IPS DF 4.7 (cell line): Measurements from ENCODE around the gene PDGFRB.

Source experiments
- DNase-seq: peaks from one replicate; pipeline ENCODE4 v3.0.0-alpha.2; 2013; ENCODE audit warnings: low spot score; ENCODE audit errors: extremely low read depth

Gene PDGFRB

GRCh38 chr5:150163547-150164059, 8.0 kb upstream of the PDGFRB start:
- no peak for DNase-seq

- no peak for DNase-seq
Measured at GRCh38 chr5:150163035-150163434, 7.4 kb upstream of the PDGFRB start.

- DNase-seq = no peak
Measured at GRCh38 chr5:150162142-150162513, 6.5 kb upstream of the PDGFRB start.

- no peak for DNase-seq
Measured at GRCh38 chr5:150161242-150162141, 5.8 kb upstream of the PDGFRB start.

DNA sequence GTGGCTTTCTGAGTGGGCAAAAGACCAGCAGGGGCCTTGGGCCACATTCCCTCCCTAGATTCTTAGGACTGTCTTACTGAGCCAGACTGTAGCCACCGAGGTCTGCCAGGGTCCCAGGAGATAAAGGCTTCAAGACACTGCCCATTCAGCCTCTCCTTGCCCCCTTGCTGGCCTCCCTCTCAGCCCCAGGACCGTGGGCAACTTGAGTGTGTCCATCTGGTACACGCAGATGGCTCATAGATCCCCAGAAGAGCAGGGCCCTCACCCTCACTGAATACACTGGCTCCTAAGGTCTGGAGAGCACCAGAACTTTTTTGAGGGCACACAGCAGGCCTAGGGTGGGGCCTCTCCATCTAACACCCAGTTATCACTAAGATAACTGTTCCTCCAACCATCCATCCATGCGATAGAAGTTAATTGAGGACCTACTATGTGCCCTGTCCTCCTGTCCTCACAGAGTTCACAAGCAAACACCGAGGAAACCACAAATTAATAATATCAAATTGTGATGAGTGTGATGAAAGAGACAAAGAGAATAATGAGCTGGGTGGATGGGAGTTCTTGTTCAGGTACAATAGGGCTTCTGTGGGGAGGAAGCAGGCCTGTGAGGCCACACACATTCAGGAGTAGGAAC, 4.9 kb upstream of the PDGFRB start:
- no peak for DNase-seq

- no peak for DNase-seq
Measured at GRCh38 chr5:150159741-150160179, 4.1 kb upstream of the PDGFRB start.

DNA sequence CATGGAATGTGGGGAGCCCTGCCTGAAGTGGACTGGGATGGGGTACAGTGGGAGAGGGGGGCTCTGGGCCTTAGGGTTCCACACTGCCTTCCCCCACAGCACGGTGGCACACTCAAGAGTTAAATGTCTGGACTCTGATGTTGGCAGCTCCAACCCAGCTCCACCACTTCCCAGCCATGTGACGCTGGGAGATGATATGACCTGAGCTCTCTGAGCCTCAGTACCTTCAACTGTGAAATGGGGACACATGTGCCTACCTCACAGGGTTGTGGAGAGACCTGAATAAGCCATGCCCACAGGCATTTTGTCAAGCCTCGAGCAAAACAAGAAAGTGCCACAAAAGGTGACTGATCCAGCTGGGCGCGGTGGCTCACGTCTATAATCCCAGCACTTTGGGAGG, 3.4 kb upstream of the PDGFRB start:
- no peak for DNase-seq

DNA sequence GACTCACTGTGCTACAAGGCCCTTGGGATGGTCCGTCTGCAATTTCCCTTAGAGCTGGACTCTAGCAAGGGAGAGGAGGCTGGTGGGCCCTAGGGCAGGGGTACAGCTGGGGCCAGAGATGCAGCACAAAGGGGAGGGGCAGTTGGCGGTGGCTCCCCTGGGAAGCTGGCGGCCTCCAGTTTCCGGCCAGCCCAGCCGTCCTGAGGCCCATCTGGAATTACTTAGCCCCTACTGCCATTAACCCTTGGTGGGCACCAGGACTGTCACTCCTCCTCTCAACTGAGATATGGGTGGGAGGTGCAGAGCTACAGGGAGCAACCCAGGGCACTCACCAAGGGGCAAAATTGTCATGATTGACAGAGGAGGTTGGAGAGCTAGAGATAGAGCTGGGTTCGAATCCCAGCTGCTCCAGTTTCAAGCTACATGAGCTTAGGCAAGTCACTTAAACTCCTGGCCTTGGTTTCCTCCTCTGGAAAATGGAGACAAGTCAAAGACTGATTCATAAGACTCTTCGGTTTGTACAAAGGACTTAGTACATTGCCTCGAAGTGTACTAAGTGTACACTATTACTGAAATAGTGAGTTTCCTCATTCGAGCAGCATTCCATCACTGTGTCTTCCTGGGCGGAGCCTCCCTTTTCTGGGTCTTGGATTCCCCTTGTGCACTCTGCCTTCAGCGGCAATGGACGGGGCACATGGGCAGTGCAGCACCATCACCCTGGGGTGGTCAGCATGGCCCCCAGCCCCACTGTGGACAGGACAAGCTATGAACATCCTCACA, 2.7 kb upstream of the PDGFRB start:
- DNase-seq = no peak

- no peak for DNase-seq
Measured at GRCh38 chr5:150157168-150157567, 1.5 kb upstream of the PDGFRB start.

GRCh38 chr5:150156540-150156939, 895 bp upstream of the PDGFRB start:
- DNase-seq = no peak

DNA sequence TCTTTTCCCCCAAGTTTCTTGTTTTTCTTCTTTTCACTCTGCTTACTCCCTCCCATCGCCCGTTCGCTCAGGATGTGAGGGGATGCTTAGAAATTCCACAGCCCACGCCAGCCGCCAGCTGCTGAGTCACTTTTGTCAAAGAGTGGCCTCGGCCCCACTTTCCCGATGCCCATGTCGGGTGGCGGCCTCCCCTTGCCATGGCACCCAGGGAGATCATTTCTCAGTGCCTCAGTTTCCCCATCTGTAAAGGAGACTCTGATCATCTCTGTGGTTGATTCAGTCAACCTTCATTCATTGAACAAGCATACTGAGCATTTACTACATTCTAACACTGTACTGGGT, 353 bp upstream of the PDGFRB start:
- no peak for DNase-seq

DNA sequence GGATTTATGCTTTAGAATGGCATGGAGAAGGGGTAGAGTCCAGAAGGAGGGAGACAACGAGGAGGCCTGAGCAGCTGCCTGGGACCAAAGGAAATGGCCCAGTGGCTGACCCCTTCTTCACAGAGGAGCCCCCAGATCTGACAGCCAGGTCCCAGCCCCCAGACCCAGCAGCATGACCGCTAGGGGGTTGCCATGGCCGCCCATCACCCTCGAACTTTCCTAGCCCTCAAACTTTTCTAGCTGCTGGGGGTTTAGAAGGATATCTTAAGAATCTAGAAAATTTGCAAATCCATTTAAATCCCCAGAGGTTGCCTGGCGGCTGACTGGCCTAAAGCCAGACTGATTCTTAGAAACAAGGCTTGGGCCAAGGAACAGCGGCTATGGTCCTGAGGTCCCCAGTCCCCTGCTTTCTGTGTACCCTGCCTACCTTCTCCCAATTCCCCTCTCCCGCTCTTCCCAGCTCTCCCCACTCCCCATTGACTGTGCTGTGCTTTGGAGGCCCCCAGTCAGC, 972 bp downstream of the PDGFRB start:
- no peak for DNase-seq

DNA sequence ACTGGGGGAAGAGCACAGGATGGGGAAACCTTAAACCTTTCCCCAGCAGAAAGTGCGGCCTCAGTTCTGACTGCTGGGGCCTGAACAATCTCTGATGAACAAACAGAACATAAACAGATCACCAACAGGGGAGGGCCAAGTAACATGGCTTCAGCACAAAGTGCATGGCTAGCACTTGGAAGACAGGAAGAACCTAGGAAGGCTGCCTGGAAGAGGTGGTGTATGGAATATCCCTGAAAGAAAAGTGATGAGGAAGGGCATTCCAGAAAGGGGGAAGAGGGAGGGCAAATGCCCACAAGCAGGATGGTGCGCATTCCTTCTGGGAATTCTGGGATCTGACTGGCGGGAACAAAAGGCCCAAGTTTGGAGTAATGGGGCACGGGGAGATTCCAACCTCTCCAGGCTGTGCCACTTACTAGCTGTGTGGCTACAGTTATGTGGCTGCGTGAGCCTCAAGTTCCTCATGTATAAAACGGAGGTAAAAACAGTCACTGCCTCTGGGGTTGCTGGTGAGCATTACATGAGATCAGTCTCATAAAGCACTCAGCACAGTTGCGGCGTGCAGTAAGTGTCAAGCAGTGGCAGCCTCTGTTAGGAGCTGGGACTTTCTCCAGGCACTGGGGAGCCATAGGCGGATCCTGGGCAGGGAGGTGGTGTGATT, 1.6 kb downstream of the PDGFRB start:
- DNase-seq = no peak

DNA sequence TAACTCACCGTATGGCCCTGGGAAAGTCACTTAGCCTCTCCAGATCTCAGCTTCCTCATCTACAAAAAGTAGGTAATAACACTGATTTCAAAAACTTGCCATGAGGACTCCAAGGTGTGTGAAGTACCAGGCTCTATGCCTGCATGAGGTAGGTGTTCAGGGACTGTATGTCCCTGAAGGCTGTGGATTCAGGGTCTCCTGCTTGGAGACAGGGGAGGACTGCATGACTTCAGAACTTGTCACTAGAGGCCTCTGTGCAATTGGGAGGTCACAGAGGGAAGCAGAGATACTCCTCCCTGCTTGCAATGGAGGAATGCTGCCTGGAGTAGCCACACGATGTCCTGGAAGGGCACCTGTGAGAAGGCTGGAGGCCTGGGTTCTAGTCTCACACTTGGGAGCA, 2.2 kb downstream of the PDGFRB start:
- no peak for DNase-seq

GRCh38 chr5:150152636-150153462, 2.8 kb downstream of the PDGFRB start:
- no peak for DNase-seq

GRCh38 chr5:150149618-150150017, 6.0 kb downstream of the PDGFRB start:
- DNase-seq = no peak

DNA sequence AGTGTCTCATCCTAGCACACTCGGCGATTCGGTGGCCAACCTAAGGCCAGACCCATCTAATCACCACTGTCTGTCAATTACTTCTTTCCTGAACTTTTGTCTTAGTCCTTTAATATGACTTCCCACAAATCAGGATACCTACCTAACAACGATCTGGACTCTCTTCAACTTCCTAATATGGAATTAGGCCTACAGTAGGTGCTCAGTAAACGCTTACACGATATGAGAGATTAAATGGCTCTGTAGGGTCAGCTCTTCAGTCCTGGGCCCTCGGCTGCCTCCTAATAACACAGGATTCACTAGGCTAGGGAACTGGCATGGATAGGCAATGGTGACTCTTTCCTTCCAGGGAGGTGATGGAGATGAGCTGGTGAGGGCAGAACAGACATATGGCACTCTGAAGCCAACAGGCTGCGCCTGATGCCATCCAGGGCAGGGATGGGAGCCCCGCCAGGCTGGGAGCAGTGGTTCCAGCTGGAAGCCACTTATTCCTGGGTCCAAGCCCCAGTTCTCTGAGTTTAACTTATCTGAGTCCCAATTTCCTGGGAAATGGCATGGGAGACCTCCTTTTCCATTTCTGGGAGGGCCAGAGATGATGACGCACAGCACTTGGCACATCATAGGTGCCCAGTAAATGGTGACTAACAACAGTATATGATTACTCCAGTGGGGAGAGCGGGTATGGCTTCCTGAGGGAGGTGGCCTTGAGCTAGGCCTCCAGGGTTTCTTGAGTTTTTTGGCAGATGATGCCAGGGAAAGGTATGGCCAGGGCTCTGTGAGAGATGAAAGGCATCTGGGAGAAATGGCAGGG, 7.3 kb downstream of the PDGFRB start:
- no peak for DNase-seq

- no peak for DNase-seq
Measured at GRCh38 chr5:150147670-150148069, 8.0 kb downstream of the PDGFRB start.

GRCh38 chr5:150146862-150147601, 8.6 kb downstream of the PDGFRB start:
- DNase-seq = no peak
